OCI-LY3 (cell line): ENCODE measurements around the gene TMEM132C.

Experiments used
- H2AFZ ChIP-seq: fragments of 200-600, 300-600 bp; shearing (Covaris generic); 2 replicates; pipeline ENCODE4 v1.6.0; 2014; ENCODE audit warnings: antibody characterized with exemption, low read depth, low read length
- H3K27ac ChIP-seq: fragments of 200-600, 300-600 bp; sonication (generic); 2 replicates; pipeline ENCODE4 v1.5.1; 2014; ENCODE audit warnings: mild to moderate bottlenecking, low read length, moderate library complexity, mixed read lengths
- H3K27me3 ChIP-seq: fragments of 200-600, 300-600 bp; sonication (generic); 2 replicates; pipeline ENCODE4 v1.6.1; 2014; ENCODE audit warnings: low read depth, low read length, mixed read lengths
- H3K36me3 ChIP-seq: fragments of 200-600, 300-600 bp; sonication (generic); replicated peaks from 2 replicates; pipeline ENCODE3; 2014; ENCODE audit warnings: low read depth, low read length, mixed read lengths
- H3K4me1 ChIP-seq: fragments of 300-600, 200-600 bp; sonication (generic); 2 replicates; pipeline ENCODE4 v1.6.1; 2014; ENCODE audit warnings: low read length, mixed read lengths
- H3K4me2 ChIP-seq: fragments of 200-600, 300-600 bp; sonication (generic); 2 replicates; pipeline ENCODE4 v1.6.1; 2014; ENCODE audit warnings: low read length, mixed read lengths
- H3K4me3 ChIP-seq: fragments of 300-600, 200-600 bp; sonication (generic); 2 replicates; pipeline ENCODE4 v1.5.1; 2014; ENCODE audit warnings: antibody characterized with exemption, mild to moderate bottlenecking, low read length, moderate library complexity
- H3K79me2 ChIP-seq: fragments of 300-600, 200-600 bp; shearing (Covaris generic); 2 replicates; pipeline ENCODE4 v1.6.1; 2014; ENCODE audit warnings: mild to moderate bottlenecking, low read length, mixed read lengths
- H3K9ac ChIP-seq: fragments of 300-600, 200-600 bp; shearing (Covaris generic); 2 replicates; pipeline ENCODE4 v1.6.0; 2014; ENCODE audit warnings: mild to moderate bottlenecking, low read length, moderate library complexity
- H3K9me3 ChIP-seq: fragments of 200-600, 300-600 bp; shearing (Covaris generic); 2 replicates; pipeline ENCODE4 v1.6.1; 2014; ENCODE audit warnings: low read length, mixed read lengths; ENCODE audit not compliant: insufficient read depth
- H4K20me1 ChIP-seq: fragments of 200-600, 300-600 bp; sonication (generic); 2 replicates; pipeline ENCODE4 v1.6.1; 2016; ENCODE audit warnings: low read length, mixed read lengths; ENCODE audit not compliant: insufficient read depth
- CTCF ChIP-seq: fragments of 200-600, 300-600 bp; sonication (generic); IDR thresholded peaks from 2 replicates; pipeline ENCODE4 v1.5.1; 2014; ENCODE audit warnings: antibody characterized with exemption, low read length, low read depth
- EZH2phosphoT487 ChIP-seq: fragments of 200-600 bp; shearing (Covaris generic); IDR thresholded peaks from 2 replicates; pipeline ENCODE4 v1.6.1; 2018; ENCODE audit warnings: antibody characterized with exemption, mixed run types, low read depth

Gene TMEM132C

GRCh38 chr12:128269181-128269591 is 2.2 kb downstream of the TMEM132C start:
- H3K4me1 ChIP-seq = no peaks in the 10 kb centered on the region
- no peak overlapping the region for H3K4me3 ChIP-seq
- H4K20me1 ChIP-seq = no peaks in the 10 kb centered on the region
- no peaks in the 10 kb centered on the region for H3K9me3 ChIP-seq
- no peak overlapping the region for H2AFZ ChIP-seq
- TF ChIP-seq CTCF = no peak
- TF ChIP-seq EZH2phosphoT487 = no peak
- H3K9ac ChIP-seq = no peak overlapping the region
- H3K27me3 ChIP-seq = no peaks in the 10 kb centered on the region
- no peak overlapping the region for H3K4me2 ChIP-seq
- no peak overlapping the region for H3K27ac ChIP-seq
- no peaks in the 10 kb centered on the region for H3K79me2 ChIP-seq
- no peaks in the 10 kb centered on the region for H3K36me3 ChIP-seq

- TF ChIP-seq CTCF = no peak
- no peak for TF ChIP-seq EZH2phosphoT487
Observed at GRCh38 chr12:128276471-128276870, 9.5 kb downstream of the TMEM132C start.

GRCh38 chr12:128286970-128287369 is 20.0 kb downstream of the TMEM132C start:
- H3K79me2 ChIP-seq = no peaks in the 10 kb centered on the region
- no peak overlapping the region for H3K4me2 ChIP-seq
- no peaks in the 10 kb centered on the region for H3K9me3 ChIP-seq
- H2AFZ ChIP-seq = no peak overlapping the region
- H3K27ac ChIP-seq = no peak overlapping the region
- no peaks in the 10 kb centered on the region for H4K20me1 ChIP-seq
- H3K27me3 ChIP-seq = no peaks in the 10 kb centered on the region
- TF ChIP-seq EZH2phosphoT487 (no peak), CTCF (no peak)
- H3K4me3 ChIP-seq = no peak overlapping the region
- H3K9ac ChIP-seq = no peak overlapping the region
- H3K36me3 ChIP-seq = no peaks in the 10 kb centered on the region
- no peaks in the 10 kb centered on the region for H3K4me1 ChIP-seq

More at GRCh38 chr12:128276471-128276870, 9.5 kb downstream of the TMEM132C start:
- Histone ChIP-seq H3K36me3 (no peaks in the 10 kb centered on the region), H3K79me2 (no peaks in the 10 kb centered on the region), H3K27ac (no peak overlapping the region), H3K4me2 (no peak overlapping the region), H4K20me1 (no peaks in the 10 kb centered on the region), H3K4me3 (no peak overlapping the region), H3K9me3 (no peaks in the 10 kb centered on the region), H3K27me3 (no peaks in the 10 kb centered on the region), H3K4me1 (no peaks in the 10 kb centered on the region), H3K9ac (no peak overlapping the region), H2AFZ (no peak overlapping the region)

- Histone ChIP-seq H3K4me1 (no peaks in the 10 kb centered on the region), H3K36me3 (no peaks in the 10 kb centered on the region), H4K20me1 (no peaks in the 10 kb centered on the region), H3K4me2 (no peak overlapping the region), H3K4me3 (no peak overlapping the region), H3K9me3 (no peaks in the 10 kb centered on the region), H3K27ac (no peak overlapping the region), H3K9ac (no peak overlapping the region), H3K79me2 (no peaks in the 10 kb centered on the region), H2AFZ (no peak overlapping the region), H3K27me3 (peaks cover 9% of the 10 kb centered on the region)
- TF ChIP-seq CTCF (no peak), EZH2phosphoT487 (no peak)
Observed at GRCh38 chr12:128288357-128288756, 21.4 kb downstream of the TMEM132C start.
